Fibroblast of skin of left quadriceps (primary cell): ENCODE measurements around the gene DNAAF8.
"Not testable (repeated sequence)": the region's sequence is repeated elsewhere in the genome, so short reads cannot be mapped to it uniquely, and the experiment has no call there.

Experiments used
- DNase-seq, 2 experiments: peaks; one replicate each; pipeline ENCODE4 v3.0.0-alpha.2; 2013; ENCODE audit warnings: low read depth in 2 of 2

The DNAAF8 gene

DNA sequence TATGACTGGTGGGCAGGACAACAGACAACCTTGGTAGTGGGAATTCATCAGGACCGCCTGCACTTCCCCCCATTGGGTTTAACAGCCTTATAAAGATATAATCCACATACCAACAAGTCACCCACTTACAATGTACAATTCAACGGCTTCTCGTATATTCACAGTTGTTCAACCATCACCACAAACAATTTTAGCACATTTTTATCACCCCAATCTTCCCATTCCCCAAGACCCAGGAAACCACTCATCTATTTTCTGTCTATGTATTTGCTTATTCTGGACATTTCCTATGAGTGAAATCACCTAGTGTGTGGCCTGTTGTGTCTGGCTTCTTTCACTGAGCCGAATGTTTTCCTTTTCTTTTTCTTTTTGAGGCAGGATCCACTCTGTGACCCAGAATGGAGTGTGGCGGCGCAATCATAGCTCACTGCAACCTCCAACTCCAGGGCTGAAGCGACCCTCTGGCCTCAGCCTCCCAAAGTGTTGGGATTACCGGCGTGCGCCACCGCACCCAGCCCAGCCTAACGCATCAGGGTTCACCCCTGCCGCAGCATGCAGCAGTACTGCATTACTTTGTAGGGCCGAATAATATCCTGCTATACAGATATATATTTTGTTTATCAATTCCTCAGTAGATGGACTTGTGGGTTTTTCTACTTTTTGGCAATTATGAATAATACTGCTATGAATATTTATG, 11.1 kb upstream of the DNAAF8 start:
- no peak for DNase-seq

DNA sequence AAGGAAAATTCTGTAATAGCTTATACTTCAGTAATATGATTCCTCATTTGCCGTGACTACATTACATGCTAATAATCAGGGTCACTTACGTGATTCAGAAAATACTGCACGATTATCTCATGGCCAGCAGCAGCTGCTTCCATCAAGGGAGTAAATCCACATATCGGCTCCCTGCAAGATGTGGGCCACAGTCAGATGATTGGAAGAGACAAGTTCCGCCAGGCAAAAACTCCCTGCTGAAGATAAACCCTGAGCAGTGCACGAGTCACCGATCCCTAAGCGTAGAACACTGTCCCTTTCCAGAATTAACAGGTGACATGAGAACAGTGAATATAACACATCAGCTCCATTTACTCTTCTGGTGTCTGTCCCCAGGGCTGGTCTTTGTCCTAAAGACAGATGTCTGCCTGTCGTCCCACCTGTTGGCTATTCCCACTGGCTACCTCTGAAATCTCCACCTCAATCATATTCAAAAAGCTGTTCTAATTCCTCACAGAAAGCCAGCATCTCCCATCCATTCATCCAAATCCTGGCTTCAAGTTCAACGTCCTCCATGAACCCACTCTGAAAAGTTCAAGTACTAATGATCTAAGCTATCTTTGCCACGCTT, 9.6 kb upstream of the DNAAF8 start:
- no peak for DNase-seq

DNA sequence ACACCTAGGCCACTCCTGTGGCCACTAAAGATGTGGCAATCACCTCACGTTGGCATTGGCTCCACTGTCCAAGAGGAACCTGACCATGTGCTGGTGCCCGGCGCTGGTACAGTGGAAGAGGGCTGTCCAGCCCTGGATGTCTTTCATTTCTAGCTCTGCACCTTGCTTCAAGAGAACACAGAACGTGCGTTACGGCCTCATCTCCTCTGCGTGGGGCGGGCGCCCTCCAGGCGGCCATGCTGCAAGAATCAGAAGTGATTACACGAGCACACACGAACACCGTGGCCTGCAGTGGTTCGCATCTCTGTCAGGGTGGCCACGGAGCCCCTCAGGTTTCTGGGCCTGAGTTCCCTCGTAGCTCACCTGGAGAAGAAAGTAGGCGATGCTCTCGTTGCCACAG, 7.7 kb upstream of the DNAAF8 start:
- no peak for DNase-seq

DNA sequence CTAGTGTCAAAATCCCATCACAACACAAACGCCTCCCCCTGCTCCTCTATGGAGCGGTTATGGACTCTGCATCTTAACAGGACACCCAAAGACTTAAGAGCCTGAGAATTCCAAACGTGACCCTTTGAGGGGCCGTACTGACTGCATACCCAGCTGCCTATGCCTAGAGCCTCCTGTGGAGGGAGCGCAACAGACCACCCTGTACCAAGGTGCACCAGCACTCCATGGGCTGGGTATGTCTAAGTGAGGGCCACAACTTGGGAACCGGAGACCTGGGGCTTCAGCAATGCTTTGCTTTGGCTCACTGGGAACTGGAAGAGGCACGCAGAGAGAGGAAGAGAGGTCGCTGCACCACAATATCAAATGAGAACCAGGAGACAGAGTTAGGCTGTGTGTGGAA, 5.7 kb upstream of the DNAAF8 start:
- no peak for DNase-seq

DNA sequence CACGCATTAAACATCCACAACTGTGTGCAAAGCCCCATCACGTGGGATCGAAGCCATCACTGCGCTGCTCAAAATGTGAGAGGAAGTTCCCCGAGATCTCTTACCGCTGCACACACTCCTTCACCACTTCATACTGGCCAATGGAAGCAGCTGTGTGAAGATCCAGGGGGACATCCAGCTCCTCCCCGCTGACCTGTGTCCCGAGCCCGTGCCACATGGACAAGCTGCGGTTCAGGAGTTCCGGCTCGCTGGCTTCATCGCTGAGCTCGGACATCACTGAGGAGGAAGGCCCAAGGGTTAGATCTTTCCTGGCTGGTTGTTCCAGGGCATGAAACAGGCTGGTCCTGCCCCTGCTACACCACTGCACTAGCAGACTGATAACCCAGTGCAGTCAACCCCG, 4.5 kb upstream of the DNAAF8 start:
- no peak for DNase-seq

DNA sequence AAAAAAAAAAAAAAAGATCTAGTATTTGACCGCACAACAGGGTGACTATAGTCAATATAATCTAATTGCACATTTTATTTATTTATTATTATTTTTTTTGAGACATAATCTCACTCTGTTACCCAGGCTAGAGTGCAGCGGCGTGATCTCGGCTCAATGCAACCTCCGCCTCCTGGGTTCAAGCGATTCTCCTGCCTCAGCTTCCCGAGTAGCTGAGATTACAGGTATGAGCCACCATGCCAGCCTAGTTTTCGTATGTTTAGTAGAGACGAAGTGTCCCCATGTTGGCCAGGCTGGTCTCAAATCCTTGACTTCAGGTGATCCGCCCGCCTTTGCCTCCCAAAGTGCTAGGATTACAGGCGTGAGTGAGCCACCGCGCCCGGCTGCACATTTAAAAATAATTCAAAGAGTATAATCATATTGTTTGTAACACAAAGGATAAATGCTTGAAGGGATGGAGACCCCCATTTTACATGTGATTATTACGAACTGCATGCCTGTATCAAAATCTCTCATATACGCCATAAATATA, 1.1 kb upstream of the DNAAF8 start:
- no peak for DNase-seq

DNA sequence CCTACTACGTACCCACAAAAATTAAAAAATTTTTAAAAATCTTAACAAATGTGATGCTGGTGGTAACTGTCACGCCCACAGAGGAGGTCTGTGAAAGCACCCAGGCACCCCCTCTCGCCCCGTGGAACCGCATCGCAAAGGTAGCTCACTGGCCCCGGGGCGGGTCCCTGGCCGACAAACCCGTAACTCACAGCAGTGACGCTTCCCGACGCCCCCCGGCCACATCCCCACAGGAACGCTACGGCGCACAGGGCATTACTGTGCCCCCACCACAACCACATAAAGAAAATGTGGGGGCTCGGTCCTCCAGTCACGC, 632 bp upstream of the DNAAF8 start:
- DNase-seq = no peak

DNA sequence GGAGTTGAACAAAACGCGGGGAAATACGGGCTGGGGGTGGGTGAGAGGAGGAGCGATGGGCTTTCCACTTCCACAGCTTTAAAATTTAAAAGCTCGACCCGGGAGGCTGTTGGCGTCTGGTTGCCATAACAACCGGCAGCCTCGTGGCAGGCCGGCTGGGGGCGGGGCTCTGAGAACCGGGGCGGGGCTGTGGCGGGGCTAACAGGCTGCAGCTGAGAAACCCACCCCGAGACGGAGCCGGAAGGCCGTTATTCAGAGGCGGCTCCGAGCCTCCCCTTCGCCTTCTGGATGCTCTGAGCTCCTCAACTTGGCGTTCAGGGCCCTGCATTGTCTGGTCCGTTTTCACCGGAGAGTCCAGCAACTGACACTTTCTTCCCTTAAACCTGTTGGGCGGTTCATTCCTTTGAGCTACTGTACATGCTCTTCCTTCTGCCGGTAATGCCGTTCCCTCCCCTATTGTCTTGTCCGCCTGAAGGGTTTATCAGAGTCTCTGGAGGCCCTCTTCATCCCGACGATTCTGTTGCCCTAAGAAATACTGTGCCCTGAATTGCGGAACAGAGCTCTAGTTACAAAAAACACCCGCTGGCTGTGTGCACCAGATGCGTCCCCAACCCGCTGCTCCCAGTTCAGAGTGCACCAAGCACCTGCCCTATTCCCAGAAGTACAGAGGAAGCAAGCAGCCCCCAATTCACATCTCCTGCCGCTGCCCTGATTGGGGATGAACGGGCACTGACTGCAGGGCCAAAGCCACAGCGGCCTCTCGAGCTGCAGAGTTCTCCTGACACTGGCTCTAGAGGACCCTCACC, 596 bp downstream of the DNAAF8 start:
- peak; percentile 60 to 63 for DNase-seq

DNA sequence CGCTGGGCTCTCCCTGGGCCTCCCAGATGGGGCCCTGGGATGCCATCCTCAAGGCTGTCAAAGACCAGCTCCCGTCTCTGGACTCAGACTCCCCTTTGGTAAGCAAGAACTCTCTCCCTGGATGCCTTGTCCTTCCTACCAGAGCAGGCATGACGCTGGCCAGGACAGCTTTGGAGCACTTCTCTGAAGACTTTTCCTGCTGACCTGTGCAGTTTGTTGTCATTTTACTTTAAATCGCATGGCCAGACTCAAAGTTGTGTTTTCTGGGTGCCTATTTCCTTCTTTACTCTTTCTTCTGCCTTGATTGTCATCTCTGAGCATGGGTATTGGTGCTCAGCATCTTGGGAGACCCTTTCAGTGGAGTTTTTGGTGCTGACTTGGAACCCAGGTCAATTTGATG, 2.2 kb downstream of the DNAAF8 start:
- no peak for DNase-seq

DNA sequence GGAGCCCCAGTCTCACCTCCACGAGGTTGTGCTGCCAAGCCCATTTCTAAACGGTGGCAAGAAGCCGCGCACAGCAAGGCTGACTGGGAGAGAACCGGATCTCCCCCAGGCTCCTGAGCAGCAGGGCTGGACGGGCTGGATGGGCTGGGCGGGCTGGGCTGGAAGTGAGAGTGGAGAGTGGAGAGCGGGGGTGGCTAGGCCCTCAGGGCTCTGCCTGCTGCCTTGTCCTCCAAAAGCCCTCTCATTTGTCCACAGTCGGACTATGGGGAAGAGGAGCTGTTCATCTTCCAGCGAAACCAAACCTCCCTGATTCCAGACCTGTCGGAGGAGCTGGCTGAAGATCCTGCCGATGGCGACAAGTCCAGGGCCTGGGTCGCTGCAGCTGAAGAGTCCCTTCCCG, 3.2 kb downstream of the DNAAF8 start:
- no peak for DNase-seq

DNA sequence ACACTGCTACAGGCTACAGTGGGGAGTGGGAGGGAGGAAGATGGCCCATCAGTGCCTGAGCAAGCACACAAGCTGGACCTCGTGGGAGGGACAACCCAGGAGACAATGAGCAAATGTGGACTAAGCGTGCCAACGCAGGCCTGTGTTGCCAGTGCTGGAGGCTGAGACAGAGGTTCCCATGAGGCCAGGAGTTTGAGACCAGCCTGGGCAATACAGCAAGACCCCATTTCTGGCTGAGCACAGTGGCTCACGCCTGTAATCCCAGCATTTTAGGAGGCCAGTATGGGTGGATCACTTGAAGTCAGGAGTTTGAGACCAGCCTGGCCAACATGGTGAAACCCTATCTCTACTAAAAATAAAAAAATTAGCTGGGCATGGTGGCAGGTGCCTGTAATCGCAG, 4.0 kb downstream of the DNAAF8 start:
- not testable (repeated sequence) for DNase-seq

DNA sequence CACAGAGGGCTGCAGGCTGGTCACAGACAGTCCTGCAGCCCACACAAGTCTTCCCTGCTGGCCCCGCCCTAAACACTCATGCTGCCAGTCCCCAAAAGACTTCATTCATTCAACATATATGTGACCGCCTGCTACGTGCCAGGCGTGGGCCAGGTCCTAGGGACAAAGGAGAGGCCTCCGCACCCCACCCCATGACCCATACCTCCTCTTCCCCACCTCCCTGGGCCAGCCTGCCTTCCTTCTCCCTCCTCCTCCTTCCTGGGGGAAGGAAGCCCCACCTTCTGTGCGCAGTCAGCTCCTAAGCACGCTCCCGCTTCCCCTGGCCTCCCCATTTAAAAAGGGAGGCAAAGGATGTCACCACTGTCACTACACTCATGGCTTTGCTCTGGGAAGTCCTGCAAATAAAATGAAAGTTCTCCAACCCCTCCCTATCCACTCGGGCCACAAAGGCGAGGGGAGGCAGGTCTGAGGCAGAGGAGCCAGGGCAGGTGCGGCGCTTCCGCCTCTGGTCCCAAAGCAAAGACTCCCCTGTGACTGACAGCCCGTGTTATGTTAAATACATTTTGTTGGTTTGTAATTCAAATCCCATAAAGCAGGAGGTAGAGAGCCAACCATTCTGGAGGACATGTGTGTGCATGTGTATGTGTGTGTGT, 9.0 kb downstream of the DNAAF8 start:
- no peak for DNase-seq

DNA sequence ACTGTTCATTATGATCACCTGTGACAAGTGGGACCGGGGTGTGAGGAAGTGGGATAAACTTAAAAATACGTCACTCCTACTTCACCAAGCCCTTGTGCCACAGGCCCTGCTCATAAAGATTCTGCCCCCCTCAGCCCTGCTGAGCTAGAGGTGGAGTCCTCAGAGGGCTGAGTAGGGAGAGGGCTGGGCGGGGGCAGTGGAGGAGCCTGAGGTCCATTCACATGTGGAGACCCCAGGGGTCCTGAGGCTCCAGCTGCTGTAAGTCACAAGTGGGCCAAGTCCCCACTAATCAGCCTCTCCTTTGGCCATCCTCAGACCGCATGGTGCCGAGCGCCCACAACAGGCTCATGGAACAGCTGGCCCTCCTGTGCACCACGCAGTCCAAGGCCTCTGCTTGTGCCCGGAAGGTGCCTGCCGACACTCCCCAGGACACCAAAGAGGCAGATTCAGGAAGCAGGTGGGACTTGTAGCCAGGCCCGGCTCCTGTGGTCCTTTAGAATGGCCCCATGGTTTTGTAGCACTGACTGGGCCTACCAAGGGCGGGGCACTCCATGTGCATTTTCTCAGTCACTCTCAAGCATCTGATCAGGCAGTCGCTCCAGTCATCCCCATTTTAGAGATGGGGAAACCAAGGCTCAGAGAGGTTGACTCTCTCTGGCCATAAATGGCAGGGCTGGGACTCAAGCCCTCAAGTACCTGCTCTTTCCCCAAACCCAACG, 10.4 kb downstream of the DNAAF8 start:
- no peak for DNase-seq

DNA sequence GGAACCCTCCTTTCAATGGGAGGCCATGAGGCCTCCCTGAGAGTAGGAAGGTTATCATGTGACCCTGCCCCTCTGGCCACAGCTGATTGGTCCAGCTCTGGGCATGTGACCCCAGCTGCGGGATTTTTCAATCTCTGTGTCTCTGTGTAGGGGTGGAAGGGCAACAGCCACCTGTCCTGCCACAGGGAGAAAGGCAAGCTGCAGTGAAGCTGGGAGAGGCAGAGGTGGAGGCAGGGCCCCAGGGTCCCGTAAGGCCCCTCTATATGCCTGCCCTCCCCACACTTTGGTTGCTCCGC, 10.9 kb downstream of the DNAAF8 start:
- no peak for DNase-seq

DNA sequence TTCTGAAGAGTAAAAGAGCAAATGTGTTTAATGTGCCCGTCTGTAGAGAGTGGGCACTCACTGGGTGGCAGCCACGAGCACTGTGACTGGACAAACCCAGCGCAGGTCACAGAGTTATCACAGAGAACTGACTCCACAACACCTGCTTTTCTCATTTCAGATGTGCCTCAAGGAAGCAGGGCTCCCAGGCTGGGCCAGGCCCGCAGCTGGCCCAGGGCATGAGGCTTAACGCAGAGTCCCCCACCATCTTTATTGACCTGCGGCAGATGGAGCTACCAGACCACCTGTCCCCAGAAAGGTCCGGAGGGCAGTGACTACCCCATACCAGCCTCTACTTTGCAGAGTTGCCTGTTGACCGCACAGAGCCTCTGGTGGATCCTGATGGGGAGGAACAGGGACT, 11.9 kb downstream of the DNAAF8 start:
- DNase-seq = no peak

DNA sequence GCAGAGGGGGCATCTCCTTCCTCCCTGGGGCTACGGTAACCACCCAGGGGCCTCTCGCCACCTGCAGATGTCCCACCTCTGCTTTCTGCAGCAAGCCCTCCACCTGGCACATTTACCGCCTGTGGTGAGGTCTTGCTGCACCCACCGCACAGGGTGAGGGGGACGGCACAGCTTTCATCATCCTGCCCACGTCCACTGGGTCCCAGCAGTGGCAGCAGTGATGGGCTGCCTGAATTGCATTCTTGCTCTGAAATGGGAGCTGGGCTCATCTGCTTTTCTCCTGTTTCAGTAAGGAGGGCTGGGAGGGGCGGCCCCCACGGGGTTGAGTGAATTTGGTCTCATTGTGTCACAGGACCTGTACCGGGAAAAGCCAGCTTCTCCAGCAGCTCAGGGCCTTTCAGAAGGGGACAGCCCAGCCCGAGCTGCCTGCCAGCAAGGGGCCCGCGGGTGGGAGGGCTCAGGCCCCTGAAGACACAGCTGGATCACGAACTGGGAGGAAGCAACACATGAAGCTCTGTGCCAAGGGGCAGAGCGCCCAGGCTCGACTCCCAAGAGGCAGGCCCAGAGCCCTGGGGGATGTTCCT, 12.7 kb downstream of the DNAAF8 start:
- DNase-seq = no peak

DNA sequence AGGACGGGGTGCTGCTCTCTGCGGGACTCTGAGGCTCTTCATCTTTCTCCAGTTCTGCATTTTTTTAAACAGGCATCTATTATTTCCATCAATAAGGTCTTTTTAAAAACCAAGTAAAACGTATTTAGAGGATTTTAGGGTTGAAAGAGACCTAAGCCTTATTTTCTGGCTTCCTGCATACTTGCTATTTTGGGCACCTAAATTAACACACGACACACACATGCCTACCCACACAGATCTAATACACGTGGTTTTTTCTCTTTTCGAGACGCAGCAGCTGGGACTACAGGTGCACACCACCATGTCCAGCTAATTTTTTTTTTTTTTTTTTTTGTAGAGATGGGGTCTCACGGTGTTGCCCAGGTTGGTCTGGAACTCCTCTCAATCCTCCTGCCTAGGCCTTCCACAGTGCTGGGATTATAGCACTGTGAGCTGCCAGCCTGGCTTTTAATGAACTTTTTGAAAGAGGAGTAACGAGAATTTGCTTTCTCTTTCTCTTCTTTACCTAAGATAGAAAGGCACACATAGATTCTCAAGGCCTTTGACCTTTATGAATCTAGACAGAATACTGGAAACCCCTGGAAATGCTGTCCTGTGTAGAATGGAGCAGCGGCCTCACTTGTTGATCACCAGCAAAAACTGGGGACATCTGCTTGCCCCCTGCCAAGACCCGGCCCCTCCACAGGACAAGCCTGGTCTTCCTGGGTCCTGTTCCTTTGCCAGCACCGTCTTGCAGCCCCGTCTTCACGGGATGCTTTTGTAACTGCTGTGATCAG, 13.8 kb downstream of the DNAAF8 start:
- DNase-seq = no peak

DNA sequence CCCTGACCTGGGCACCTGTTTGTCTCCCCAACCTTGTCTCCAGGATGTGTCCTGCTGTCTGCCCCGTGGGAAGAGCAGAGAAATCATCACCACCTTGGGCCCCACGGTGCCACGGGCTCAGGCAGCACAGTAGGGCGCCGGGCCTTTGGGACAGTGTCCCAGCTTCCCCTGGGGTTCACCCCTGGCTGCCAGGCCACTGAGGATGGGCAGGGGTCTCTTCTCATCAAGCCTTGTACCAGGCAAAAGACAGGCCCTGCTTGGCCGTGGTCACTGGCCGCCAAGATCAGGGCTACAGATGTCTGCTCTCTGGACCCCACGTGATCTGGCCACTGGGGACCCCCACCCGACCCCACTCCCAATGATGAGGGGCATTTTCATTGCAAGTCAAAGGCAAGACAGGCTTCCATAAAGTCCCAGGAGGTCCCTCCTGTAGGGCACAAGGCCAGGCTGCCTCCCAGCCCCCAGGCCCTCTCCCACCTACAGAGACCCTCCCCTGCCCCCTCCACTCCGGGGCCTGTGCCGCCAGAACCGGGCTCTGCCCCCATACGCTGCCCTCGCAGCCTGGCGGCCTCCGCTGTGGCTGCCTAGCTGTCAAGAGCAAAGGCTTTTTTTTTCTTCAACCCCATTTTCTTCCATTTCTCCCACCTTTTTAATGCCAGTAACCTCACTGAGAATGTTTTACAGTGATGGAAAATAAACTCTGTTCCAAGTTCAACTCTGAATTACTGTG, 14.5 kb downstream of the DNAAF8 start:
- no peak for DNase-seq

DNA sequence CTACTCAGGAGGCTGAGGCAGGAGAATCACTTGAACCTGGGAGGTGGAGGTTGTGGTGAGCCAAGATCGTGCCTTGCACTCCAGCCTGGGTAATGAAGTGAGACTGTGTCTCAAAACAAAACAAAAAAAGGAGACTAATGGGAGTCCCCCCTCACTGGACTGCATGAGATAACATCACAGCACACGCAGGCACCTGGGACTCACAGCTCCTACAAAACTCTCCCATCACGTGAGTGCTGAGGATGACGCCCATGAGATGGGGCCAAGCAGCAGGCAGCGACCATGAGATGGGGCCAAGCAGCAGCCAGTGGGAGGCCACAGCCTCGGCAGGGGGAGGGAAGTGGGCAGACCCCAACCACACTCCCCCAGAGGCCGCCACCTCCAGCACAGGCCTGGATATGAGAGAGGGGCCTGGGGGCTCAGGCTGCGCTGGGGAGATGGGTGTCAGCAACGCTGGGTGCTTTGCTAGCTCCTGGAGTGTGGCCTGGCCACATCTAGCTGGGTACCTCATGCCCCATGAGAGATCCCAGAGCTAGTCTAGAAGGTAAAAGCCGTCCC, 15.4 kb downstream of the DNAAF8 start:
- no peak for DNase-seq

DNA sequence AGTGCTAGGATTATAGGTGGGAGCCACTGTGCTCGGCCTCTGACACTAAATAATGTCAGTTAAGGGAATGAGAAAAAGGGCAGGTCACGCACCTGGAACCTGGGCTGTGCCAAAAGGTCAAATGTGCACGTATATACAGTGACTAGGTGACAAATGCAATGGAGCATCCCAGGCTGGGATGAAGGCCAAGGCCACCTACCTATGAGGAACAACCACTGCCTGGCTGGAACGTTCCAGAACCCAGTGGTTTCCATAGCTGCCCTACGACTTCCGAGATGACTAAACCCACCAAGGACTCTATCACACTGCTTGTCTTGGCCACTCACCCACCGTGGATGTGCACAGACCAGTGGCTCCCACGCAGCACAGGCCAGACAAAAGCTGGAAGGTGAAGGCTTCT, 16.6 kb downstream of the DNAAF8 start:
- no peak for DNase-seq
